Cardiac atrium fibroblast (primary cell): ENCODE results near the gene BCO1. TPM values are rescaled to one million over a fixed set of nuclear protein-coding genes. Genes with fewer than 3 reads are reported as not detected.

Experiments
- total RNA-seq: library from RNA; depleted of rRNA; stranded (reverse); fragments of >200 nt; gene quantifications from 2 replicates; pipeline ENCODE4 v1.2.3, GENCODE V29; 2015

Gene BCO1
- total RNA-seq: not detected in 2 replicates

GRCh38 chr16:81238296-81239011 is at the start of gene BCO1:
BCO1 (plus strand) TSS chr16:81238689; CDS start chr16:81238909, 220 bp downstream.

GRCh38 chr16:81314603-81315270 is 76.2 kb downstream of the BCO1 start, which contains the start of gene GAN:
GAN (plus strand) TSS chr16:81314962; CDS start chr16:81315114, 152 bp downstream.

Other genes starting within 250 kb of the BCO1 start
- gene CMC2, start 231.8 kb upstream of the BCO1 start, total RNA-seq: 46.4 and 52.5 TPM in 2 replicates
- 16.7 and 17.9 TPM in 2 replicates for gene CENPN, start 231.5 kb upstream of the BCO1 start, total RNA-seq
- 25.5 and 29.5 TPM in 2 replicates for gene ATMIN, start 202.8 kb upstream of the BCO1 start, total RNA-seq
- gene C16orf46, start 161.5 kb upstream of the BCO1 start, total RNA-seq: 0.18 and 0.32 TPM in 2 replicates
- gene GCSH, start 142.3 kb upstream of the BCO1 start, total RNA-seq: 13.1 and 19.7 TPM in 2 replicates
- gene GAN, start 76.3 kb downstream of the BCO1 start, total RNA-seq: 2.2 and 6.5 TPM in 2 replicates
- 11.0 and 12.0 TPM in 2 replicates for gene CMIP, start 206.1 kb downstream of the BCO1 start, total RNA-seq